Endothelial cell of umbilical vein (primary cell): ENCODE results near the gene AUTS2. TPM values are rescaled to one million over a fixed set of nuclear protein-coding genes. Genes with fewer than 3 reads are reported as not detected.
A peak's percentile ranks its signal among the peaks of the same experiment; 100 is the strongest.

Experiments
- BruUV-seq: library from RNA; stranded (reverse); fragments of 400-500 nt; replicated peaks from 2 replicates; lab custom pipeline; 2021; lab: Mats Ljungman, UMichigan
- CTCF ChIA-PET: fragments of 300-600, 350-600 bp; sonication (Branson Sonifier 250); formaldehyde crosslinking; loops from one replicate; lab custom pipeline; 2021; ENCODE audit warnings: antibody characterized with exemption, inconsistent platforms; lab: Charles Lee
- POLR2A ChIA-PET: fragments of 300-600, 350-600 bp; sonication (Branson Sonifier 250); formaldehyde crosslinking; loops from one replicate; lab custom pipeline; 2021; ENCODE audit warnings: antibody characterized with exemption, inconsistent platforms; lab: Charles Lee
- DNase-seq: peaks from one replicate; pipeline ENCODE4 v3.0.0-alpha.2; 2011; ENCODE audit warnings: low read depth, low spot score
- FAIRE-seq: peaks from 2 replicates; lab custom pipeline; 2011; peaks lifted over from hg19 to GRCh38; lab: Jason Lieb, UNC
- H2AFZ ChIP-seq: 2 replicates; pipeline ENCODE4 v1.6.0; 2012; ENCODE audit warnings: low read depth, low read length, control low read depth, inconsistent platforms
- H3K27ac ChIP-seq: 2 replicates; pipeline ENCODE4 v1.5.1; 2011; ENCODE audit warnings: low read depth, mild to moderate bottlenecking, control low read depth, low read length, moderate library complexity; ENCODE audit not compliant: insufficient read depth
- H3K27me3 ChIP-seq, 2 experiments: 2 replicates each; pipeline versions ENCODE4 v1.6.0 to v1.6.1; 2011; ENCODE audit warnings: low read length in 2 of 2, mixed read lengths in 1 of 2; ENCODE audit not compliant: control insufficient read depth in 2 of 2, insufficient read depth in 2 of 2
- H3K36me3 ChIP-seq, 2 experiments: 2 replicates in 1 of 2; 3 replicates in 1 of 2; pipeline ENCODE4 v1.5.1; 2011; ENCODE audit warnings: low read length in 2 of 2, mild to moderate bottlenecking in 1 of 2, moderate library complexity in 1 of 2; ENCODE audit not compliant: control insufficient read depth in 2 of 2, insufficient read depth in 2 of 2; ENCODE audit errors: extremely low read depth in 1 of 2
- H3K4me1 ChIP-seq: 3 replicates; pipeline ENCODE4 v1.5.1; 2011; ENCODE audit warnings: mild to moderate bottlenecking, low read length; ENCODE audit not compliant: control insufficient read depth, insufficient read depth; ENCODE audit errors: extremely low read depth
- H3K4me2 ChIP-seq: 2 replicates; pipeline ENCODE4 v1.6.1; 2011; ENCODE audit warnings: low read length, control low read depth, mixed read lengths; ENCODE audit not compliant: insufficient read depth
- H3K4me3 ChIP-seq, 3 experiments: fragments of 200-600 bp in 1 of 3; sonication (generic), shearing (Covaris generic) in 1 of 3; replicated peaks in 1 of 3; 2 replicates each; pipeline ENCODE4 v1.5.1; 2011 to 2016; ENCODE audit warnings: control low read depth in 3 of 3, low read length in 3 of 3, mild to moderate bottlenecking in 2 of 3, inconsistent platforms in 1 of 3, low read depth in 1 of 3, moderate library complexity in 1 of 3; ENCODE audit not compliant: insufficient read depth in 1 of 3
- H3K79me2 ChIP-seq: 2 replicates; pipeline ENCODE4 v1.6.0; 2012; ENCODE audit warnings: low read length, inconsistent platforms; ENCODE audit not compliant: control insufficient read depth, insufficient read depth
- H3K9ac ChIP-seq: replicated peaks from 2 replicates; pipeline ENCODE3; 2011; ENCODE audit warnings: low read length, control low read depth; ENCODE audit not compliant: insufficient read depth; ENCODE audit errors: extremely low read depth
- H3K9me1 ChIP-seq: replicated peaks from 3 replicates; pipeline ENCODE4 v1.6.0; 2011; ENCODE audit warnings: mild to moderate bottlenecking, low read length; ENCODE audit not compliant: control insufficient read depth, insufficient read depth; ENCODE audit errors: extremely low read depth
- H3K9me3 ChIP-seq: replicated peaks from 2 replicates; pipeline ENCODE4 v1.5.1; 2012; ENCODE audit warnings: low read length, inconsistent platforms; ENCODE audit not compliant: control insufficient read depth, insufficient read depth
- H4K20me1 ChIP-seq: replicated peaks from 2 replicates; pipeline ENCODE3; 2011; ENCODE audit warnings: mild to moderate bottlenecking, low read length; ENCODE audit not compliant: control insufficient read depth, insufficient read depth; ENCODE audit errors: extremely low read depth
- FOS ChIP-seq: IDR thresholded peaks from 2 replicates; pipeline ENCODE4 v1.6.1; 2011; ENCODE audit warnings: mild to moderate bottlenecking, low read length, moderate library complexity, borderline replicate concordance; ENCODE audit not compliant: insufficient read depth
- JUN ChIP-seq: IDR thresholded peaks from 2 replicates; pipeline ENCODE4 v1.6.1; 2011; ENCODE audit warnings: borderline replicate concordance, low read depth; ENCODE audit not compliant: insufficient read length, insufficient read depth
- dilution Hi-C: fragments of 300-500 bp; cut with MboI; formaldehyde crosslinking; loops from one replicate; pipeline ENCODE4 v1.15.0; 2019; ENCODE audit warnings: low sequenced_read_pairs; ENCODE audit not compliant: extremely low pct_ligation_motif_present
- intact Hi-C: fragments of 100-400 bp; cut with micrococcal nuclease; formaldehyde crosslinking; loops from one replicate; pipeline ENCODE4 v1.10.0; 2022
- polyA plus RNA-seq, 4 experiments: library from polyadenylated mRNA; depleted of rRNA in 3 of 4; stranded (reverse) in 3 of 4; unstranded in 1 of 4; fragments of >200 nt; gene quantifications; 2 replicates each; pipeline versions ENCODE4 v1.2.1 to v1.2.3, GENCODE V29; 2011 to 2012; ENCODE audit warnings: missing spikeins in 1 of 4
- total RNA-seq: library from RNA; stranded (reverse); gene quantifications from 2 replicates; pipeline ENCODE4 v1.2.3, GENCODE V29; 2021
- TF ChIP-seq, protein P1 (sequence below), 2 donors: IDR thresholded peaks; 1 replicate in 1 of 2; 2 replicates in 1 of 2; pipeline ENCODE4 v1.5.1; 2011; ENCODE audit warnings: low read length in 2 of 2, mild to moderate bottlenecking in 2 of 2, moderate library complexity in 2 of 2, control low read depth in 1 of 2, inconsistent platforms in 1 of 2, low read depth in 1 of 2; ENCODE audit not compliant: insufficient read depth in 1 of 2; ENCODE audit errors: extremely low read depth in 1 of 2

AUTS2 gene
- total and polyA plus RNA-seq, 2 donors (not counting 3 experiments of a cell fraction or from before 2014, with no cell fraction given) = 0.59 to 8.0 TPM

DNA sequence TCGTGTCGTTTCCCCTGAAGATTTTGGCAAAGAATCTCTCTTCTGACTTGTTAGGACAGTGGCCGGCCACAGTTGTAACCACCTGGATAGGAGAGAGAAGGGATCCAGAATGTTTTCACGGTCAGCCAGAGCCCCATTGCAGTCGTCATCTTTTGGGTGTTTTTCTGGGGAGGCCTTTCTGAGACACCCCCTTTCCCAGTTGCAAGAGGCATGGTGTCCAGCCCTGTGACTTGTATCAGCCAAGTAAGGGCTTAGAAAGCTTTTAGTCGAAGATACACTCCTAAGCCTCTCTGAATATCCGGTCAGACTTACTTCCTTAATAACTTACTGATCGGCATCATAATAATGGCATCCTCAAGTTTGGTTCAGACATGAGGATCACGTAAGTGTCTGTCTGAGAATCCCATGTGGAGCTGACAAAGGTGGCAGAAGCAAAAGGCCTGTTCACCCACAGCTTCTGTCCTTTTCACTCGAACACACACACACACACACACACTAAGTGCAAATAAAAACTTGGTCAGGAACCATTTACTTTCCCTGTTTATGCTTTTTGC, 1098.0 kb downstream of the AUTS2 start:
- DNase-seq = no peak
- Histone ChIP-seq H3K36me3 (no peaks in the 10 kb centered on the region), H3K9ac (no peak overlapping the region), H2AFZ (no peak overlapping the region), H3K27ac (no peak overlapping the region), H3K4me1 (no peaks in the 10 kb centered on the region), H3K27me3 (peaks cover 22% of the 10 kb centered on the region in 2 experiments), H4K20me1 (no peaks in the 10 kb centered on the region), H3K9me3 (no peaks in the 10 kb centered on the region), H3K4me2 (peak overlapping the region; percentile 48), H3K4me3 (no peak overlapping the region), H3K9me1 (no peaks in the 10 kb centered on the region), H3K79me2 (no peaks in the 10 kb centered on the region)
- CTCF ChIA-PET = no interaction called here
- POLR2A ChIA-PET = no interaction called here
- intact Hi-C loops = loop anchor here (10.0 kb wide), 2 partner anchors 501 to 1039 kb away; no protein-coding TSS in a partner anchor
- no TSS peak for BruUV-seq
- FAIRE-seq = peak; percentile 21
- dilution Hi-C loops = no loop called here
- TF ChIP-seq JUN (no peak), FOS (no peak)

DNA sequence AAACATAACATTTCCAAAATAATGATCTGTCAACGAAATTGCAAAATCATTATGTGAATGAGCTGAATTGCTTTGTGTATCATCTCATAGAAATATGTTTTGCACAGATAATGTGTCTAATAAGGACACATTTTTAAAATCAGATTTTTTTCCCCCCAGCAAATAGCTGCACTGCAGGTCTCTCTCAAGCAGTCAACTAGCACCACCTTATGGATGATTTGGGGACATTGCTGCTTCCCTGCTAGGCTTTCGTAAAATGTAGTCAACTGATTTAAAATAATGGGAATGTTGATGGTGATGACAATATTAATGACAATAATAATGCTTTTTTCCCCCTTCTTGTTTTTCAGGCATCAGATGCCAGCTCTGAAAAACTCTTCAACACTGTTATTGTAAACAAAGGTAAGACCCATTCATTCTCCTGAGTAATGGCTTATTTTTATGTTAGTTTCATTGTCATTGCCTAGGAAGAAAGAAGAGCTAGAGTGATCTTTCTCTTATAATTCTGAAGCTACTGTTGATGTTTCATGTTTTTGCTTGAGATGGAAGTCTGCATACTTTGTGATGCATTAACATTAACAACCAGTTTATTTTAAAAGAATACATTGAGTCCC, 1100.1 kb downstream of the AUTS2 start:
- Histone ChIP-seq H3K9me3 (no peaks in the 10 kb centered on the region), H3K4me2 (no peak overlapping the region), H3K79me2 (no peaks in the 10 kb centered on the region), H2AFZ (no peak overlapping the region), H3K9me1 (no peaks in the 10 kb centered on the region), H3K4me3 (no peak overlapping the region), H3K36me3 (no peaks in the 10 kb centered on the region), H3K27ac (no peak overlapping the region), H4K20me1 (no peaks in the 10 kb centered on the region), H3K27me3 (peaks cover 17 to 18% of the 10 kb centered on the region in 2 experiments), H3K9ac (no peak overlapping the region), H3K4me1 (no peaks in the 10 kb centered on the region)
- dilution Hi-C loops = no loop called here
- BruUV-seq = no TSS peak
- ChIA-PET CTCF (no interaction called here), POLR2A (no interaction called here)
- FAIRE-seq = peak; percentile 90
- intact Hi-C loops = loop anchor here (10.0 kb wide), 2 partner anchors 504 to 1036 kb away; no protein-coding TSS in a partner anchor
- no peak for TF ChIP-seq FOS
- TF ChIP-seq, protein P1, sequence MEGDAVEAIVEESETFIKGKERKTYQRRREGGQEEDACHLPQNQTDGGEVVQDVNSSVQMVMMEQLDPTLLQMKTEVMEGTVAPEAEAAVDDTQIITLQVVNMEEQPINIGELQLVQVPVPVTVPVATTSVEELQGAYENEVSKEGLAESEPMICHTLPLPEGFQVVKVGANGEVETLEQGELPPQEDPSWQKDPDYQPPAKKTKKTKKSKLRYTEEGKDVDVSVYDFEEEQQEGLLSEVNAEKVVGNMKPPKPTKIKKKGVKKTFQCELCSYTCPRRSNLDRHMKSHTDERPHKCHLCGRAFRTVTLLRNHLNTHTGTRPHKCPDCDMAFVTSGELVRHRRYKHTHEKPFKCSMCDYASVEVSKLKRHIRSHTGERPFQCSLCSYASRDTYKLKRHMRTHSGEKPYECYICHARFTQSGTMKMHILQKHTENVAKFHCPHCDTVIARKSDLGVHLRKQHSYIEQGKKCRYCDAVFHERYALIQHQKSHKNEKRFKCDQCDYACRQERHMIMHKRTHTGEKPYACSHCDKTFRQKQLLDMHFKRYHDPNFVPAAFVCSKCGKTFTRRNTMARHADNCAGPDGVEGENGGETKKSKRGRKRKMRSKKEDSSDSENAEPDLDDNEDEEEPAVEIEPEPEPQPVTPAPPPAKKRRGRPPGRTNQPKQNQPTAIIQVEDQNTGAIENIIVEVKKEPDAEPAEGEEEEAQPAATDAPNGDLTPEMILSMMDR (IDR thresholded peaks at IDR 0.05; ENCODE audit: extremely low read depth in 1 of 2, insufficient read depth in 1 of 2, low read depth in 1 of 2, low read length in 2 of 2) = peak; percentile 53 to 57
- DNase-seq = peak; percentile 35
